Measurements from ENCODE around the gene NLGN1.
"Not testable (repeated sequence)": the region's sequence is repeated elsewhere in the genome, so short reads cannot be mapped to it uniquely, and the experiment has no call there.

Gene NLGN1

DNA sequence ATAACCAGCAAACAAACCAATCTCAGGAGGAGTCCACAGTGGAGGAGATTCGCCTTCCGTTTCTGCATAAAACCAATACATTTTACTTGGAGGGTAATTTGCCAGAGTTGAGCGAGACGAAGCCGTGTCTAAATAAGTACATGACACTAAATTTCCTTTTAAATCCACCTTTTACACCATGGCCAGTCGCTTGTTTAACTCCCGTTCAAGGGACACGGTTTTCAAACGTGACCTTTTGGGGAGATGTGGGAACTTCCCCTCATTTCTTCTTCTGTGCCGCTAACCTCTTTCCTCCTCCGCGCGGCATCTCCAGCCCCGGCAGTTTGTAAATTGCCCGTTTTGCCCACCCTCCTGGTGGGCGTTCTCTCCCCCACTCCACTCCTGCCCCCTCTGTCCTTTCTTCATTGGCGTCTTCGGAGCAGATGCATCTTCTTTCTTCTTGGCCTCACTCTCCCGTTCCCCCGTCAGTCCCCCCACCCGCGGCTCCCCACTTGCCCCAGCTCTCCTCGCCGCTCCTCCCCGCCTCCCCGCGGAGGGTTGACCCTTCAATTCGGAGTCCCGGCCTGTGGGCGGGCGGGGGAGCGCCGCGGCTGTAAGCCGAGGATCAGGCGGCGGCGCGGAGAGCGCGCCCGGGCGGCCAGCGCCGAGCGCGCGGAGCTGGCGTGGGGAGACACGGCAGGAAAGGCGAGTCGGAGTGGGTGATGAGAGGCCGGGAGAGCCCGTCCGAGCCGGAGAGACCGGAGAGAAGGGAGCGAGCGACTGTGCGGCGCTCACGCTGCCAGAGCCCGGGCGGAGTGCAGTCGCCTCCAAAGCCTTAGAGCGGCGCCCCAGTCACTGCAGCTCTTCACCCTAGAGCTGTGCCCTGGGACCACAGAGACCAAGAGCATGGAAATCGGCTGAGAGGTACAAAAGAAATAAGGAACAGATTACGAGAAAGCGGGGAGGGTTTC is at the start of gene NLGN1:
Gene NLGN1, plus strand, starts transcription at position 584 of the 950 bp plus-strand sequence.
- DNase-seq (ENCODE audit: low spot score): peak; percentile 73

DNA sequence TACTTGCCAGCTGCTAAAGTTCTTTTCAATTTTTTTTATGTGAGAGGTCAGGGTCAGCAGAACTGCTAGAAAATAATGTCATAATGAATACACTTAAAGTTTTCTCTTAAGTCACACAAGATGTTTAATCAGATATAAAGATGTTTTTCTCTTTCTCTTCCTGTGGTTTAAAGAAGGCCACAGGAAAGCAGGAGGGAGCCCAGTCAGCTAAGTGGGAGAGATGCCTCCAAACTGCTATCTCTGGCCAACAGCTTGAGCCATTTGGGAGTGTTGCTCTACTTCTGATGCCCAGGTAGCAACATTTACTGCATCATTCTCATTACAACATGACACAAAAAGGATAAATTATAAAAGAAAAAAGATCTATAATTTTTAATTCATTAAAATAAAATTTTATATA is 45.7 kb upstream of the NLGN1 start:
- DNase-seq (ENCODE audit: low spot score): no peak

DNA sequence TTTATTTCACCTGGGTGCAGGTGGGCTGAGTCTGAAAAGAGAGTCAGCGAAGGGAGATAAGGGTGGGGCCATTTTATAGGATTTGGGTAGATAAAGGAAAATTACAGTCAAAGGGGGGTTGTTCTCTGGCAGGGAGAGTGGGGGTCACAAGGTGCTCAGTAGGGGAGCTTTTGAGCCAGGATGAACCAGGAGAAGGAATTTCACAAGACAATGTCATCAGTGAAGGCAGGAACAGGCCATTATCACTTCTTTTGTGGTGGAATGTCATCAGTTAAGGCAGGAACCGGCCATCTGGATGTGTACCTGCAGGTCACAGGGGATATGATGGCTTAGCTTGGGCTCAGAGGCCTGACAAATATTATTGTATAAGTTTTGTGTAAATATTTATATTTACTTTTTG is 44.4 kb upstream of the NLGN1 start:
- DNase-seq (ENCODE audit: low spot score): not testable (repeated sequence)

DNA sequence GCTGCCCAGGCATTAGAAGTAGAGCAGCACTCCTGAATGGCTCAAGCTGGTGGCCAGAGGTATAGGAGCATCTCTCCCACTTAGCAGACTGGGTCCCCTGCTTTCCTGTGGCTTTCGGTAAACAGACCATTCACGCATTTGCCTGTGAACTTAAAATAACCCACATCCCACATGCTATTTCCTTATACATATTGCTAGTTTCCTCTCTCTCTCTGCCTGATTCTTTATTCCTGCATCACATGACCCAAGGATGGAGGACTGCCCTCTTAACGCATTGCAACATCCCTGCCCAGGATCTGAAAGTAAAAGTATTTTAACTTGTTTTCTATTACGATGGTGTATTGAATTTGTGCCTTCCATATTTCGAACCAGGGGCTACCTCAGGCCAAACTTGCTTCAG is 43.4 kb upstream of the NLGN1 start:
- no peak for DNase-seq (ENCODE audit: low spot score)

DNA sequence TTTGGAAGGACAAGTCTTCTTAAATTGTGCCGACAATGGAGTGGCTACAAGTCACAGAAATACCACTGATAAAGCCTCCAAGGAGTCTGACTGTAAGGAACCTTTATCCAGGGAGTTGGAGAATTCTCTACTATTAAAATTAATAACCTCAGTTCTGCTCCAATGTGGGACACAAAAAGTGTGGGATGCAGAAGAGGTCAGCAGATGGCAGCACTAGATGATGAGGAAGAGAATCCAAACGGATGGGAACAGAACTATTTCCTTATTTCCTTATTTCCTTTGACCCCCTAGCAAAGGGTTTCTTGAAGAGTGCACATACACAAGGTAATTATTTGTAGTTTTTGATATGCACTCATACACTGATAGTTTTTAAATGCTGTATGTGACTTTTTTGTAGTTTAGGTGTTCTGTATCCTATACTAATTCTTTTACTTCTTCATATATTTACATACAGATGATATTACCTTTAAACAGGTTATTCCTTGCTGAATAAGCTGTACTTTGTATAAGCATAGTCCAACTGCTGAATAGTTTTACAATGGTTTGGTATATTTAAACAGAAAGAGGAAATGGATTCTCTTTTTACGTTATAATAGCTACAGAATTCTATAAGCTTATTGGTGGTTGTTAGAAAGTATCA is 25.6 kb upstream of the NLGN1 start:
- peak; percentile 66 for DNase-seq (ENCODE audit: low spot score)

DNA sequence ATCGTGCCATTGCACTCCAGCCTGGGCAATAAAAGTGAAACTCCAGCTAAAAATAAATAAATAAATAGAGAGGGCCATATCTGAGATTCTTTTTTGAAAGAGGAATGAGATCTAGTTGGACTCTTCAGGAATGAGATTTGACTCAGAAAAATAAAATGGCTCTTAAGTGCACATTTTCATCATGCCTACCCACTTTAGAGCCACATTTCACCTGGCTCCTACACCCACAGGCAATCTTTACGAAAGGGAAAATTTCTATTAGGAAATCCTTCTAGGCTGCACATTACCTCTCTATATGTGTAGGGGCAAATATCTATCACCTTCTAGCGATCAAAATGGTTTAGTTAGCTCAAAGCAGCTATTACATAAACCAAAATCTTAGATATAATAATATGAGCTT is 16.9 kb upstream of the NLGN1 start:
- no peak for DNase-seq (ENCODE audit: low spot score)

DNA sequence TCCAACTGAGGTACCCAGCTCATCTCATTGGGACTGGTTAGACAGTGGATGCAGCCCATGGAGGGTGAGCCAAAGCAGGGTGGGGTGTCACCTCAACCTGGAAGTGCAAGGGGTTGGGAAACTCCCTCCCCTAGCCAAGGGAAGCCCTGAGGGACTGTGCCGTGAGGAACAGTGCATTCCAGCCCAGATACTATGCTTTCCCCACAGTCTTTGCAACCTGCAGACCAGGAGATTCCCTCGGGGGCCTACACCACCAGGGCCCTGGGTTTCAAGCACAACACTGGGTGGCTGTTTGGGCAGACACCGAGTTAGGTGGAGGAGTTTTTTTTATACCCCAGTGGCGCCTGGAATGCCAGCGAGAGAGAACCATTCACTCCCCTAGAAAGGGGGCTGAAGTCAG is 15.6 kb upstream of the NLGN1 start:
- not testable (repeated sequence) for DNase-seq (ENCODE audit: low spot score)

DNA sequence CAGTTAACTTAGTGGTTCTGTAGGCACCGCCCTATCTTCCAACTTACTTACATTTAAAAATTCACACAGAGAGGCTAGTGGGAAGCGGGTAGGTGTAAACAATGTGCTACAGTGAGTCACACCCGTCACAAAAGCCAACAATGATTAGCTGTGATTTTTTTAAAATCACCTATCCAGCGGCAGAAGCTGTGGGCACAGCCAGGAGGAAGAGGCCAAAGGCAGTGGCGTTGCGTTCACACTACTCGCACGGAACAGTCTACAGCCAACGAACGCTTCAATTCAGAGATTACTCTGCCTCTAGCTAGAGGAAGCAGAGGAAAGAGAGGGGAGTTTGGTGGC is 2.5 kb upstream of the NLGN1 start:
- no peak for DNase-seq (ENCODE audit: low spot score)

DNA sequence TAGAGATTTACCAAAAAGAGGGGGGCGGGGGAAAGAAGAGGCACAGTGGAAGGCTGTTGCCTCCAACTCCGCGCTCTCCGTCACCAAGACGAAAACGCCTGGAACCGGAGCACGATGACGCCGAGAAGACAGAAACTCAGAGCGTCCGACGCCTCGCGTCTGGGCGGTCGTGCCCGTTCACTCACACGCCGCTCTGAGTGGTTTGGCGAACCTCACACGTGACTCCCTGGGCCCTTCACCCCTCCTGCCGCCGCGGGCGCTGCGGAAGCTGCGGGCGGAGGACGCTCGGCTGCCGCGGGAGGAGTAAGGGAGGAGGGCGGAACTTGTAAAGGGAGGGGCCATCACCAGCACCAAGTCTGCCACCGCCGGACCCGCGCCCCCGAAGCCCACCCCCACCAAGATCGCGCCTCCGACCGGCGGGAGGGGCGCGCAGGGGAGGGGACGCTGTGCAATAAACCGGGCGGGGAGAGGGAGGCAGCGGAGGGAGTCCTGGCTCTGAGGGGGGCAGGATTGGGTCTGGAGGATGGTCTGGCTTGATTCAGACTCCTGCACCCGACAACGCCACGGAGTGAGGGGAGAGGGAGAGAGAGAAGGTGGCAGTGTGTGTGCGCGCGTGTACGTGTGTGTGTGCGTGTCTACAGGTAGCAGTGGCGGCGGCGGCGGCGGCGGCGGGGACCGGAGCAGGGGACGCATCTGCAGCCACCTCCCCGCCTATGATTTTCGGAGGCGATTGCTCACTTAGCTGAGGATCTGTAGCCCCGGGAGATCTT is 1.9 kb upstream of the NLGN1 start:
- DNase-seq (ENCODE audit: low spot score): peak; percentile 88

DNA sequence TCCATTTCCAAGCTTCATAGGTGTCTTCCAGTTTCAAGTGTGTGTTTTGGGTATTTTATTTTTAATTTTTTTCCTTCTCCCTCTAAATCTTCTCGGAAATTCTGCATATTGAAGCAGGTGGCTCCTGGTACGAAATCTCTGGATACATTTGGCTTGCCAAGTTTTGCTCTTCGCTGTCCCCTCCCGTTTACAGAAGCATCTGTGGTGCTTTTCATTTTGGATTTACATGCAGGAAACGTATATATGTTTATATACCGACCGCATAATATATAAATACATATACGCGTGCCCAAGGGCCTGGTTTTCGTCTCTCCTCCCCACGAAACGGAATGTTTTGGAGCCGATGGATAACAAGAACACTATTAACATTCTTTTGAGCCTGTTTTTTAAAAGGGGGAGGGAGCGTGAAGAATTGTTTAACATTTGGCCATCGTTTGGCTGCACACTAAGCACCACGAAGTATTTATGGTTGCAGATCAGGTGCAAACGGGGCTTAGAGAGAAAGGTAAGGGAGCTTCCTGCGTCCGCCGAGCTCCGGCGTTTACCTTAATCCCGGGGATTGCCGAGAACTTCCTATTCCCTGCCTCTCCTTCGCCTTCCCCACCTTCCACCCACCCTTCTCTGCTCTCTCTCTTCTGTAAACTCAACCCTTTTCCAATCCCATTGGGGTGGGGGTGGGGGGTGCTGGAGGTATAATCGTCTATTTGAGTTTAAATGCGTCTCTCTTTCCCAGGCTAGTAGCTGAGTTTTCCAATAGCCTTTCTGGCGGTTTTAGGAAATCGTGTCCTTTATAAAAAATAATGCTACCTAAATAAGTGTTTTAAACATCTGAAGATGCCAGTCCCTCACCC is 1.1 kb upstream of the NLGN1 start:
- DNase-seq (ENCODE audit: low spot score): peak; percentile 64

DNA sequence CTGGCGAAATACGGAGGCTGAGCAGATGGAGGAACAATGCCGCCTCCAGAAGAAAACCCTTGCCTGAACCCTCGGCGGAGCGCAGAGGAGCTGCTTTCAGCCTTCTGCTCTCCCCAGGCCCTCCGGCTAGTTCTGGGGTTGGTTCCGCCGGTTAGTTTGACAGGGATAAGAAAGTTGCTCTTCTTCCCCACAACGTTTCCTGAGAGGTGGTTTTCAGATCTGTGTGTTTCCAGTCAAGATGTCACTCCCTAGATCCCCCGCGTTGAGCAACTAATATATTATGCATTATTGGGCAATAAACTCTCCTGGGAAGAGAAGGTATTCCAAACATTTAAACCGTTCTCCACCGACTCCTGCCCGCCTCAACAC is 551 bp downstream of the NLGN1 start:
- DNase-seq (ENCODE audit: low spot score): no peak

DNA sequence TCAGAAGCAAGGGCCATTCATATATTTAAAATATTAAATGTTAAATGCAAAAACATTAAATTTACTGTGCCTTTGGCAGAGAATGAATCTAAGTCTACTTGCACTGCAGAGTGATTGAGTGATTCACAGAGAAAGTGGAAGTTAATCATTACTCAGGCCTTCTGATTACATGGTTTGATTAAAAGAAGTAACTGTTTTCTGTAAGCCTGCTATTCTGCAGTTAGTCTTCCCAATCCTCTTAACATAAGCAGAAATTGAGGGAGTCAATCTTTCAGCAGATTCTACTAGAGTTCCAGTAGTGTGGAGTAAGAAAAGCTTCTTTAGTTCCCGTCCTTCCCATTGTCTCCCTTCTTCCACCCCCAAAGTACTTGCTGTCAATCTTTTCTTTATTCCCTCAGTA is 1.5 kb downstream of the NLGN1 start:
- DNase-seq (ENCODE audit: low spot score): no peak

DNA sequence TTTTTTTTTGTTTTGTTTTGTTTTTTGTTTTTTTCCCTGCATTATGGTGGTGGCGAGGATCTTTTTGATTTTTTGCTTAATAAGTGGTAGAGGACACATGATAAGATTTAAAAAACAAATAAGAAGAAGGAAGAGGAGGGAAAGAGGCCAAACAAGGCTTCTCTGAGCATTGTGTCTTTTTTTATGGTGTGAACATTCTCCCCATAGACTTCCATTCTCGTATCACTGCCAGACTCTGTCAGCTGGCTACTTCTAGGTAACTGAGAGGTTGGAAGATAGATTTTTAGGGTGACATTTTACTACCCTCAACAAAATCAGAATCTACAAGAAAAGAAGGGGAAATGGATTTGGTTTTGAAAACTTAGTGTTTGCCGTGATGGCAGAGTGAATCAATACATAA is 3.8 kb downstream of the NLGN1 start:
- peak; percentile 22 for DNase-seq (ENCODE audit: low spot score)

DNA sequence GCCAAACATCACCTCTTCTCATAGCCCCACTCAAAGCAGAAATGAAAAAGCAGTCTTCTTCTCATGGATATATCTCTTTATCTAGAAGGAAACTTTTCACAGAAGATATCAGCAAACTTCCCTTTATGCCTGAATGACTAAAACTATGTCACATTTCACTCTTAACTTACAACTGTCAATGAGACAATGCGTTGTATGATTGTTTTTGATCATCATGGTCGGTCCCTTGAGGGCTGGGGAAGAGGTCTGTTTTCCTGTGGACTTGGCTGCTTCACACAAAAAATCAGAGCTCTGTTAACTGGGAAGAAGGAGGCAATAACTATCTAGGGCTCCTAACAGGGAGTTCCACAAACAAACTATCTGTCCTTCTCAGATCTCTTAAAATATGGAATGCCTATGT is 5.1 kb downstream of the NLGN1 start:
- DNase-seq (ENCODE audit: low spot score): peak; percentile 45

DNA sequence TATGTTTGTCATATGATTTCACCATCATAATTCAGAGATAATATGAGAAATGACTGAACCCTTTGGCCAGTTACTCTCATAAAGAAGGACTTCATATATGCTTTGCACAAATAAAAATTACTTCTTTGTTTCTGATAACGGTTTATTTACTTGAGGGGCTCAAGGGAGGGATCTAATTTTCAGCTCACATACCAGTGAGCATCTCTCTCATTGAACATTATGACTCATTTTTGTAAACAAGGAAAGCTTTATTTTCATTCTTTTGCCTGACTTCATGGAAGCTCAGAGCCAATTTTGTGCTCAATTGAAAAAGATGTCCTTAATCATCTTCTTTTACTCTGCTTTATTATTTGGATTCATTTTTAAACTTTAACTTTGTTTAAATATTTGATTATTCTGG is 5.8 kb downstream of the NLGN1 start:
- DNase-seq (ENCODE audit: low spot score): peak; percentile 73

DNA sequence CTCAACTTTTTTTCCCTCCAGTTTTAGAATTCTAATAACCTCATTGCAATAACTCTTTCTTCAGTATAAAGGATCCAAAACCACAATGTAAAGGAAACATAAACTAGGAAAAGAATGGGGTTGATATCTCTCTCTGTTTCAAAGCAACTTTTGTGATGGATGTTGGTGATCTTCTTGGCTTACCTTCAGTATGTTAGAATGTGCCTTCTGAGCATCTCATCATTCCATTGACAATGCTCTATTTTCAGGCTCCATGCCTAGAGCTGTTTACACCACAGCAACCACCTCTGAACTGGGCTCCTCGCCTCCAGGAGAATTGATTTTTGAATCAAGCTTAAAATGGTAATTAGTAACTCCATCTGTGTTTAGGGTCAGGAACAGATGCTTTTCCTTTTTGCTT is 6.6 kb downstream of the NLGN1 start:
- DNase-seq (ENCODE audit: low spot score): peak; percentile 26

DNA sequence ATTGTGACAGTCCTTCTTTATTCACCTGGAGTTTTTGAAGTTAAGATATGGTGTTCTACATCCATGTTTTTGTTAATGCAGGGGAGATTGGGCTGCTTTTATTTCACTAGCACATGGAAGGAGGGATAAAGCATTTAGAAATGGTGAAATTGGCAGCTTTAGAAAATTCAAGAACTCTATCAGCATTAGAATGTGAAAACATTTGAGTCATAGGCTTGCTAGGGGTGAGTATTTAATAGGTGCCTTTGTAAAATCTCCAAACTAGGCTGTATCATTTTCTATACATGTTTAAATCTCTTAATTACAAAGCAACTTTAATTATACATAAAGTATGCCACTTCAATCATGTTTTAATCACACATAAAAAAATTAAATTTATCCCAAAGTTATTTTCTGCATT is 12.9 kb downstream of the NLGN1 start:
- DNase-seq (ENCODE audit: low spot score): no peak

DNA sequence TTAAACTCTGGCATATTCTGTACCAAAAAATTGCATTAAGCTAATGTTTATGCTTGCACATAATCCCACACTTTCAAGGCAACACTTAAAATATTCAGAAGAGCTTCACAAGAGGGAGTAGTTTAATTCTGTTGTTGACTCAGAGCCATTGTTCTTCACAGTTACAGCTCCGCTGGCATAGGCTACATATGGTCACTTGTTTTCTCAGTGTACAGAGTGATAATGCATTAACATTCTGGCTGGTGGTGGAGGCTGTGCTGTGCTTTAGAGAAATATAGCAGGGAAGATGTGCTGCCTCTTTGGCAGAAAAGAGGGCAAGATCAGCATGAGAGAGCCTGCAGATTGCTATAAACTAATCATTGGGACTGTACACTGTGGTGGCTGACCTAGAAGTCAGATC is 13.3 kb downstream of the NLGN1 start:
- peak; percentile 77 for DNase-seq (ENCODE audit: low spot score)

DNA sequence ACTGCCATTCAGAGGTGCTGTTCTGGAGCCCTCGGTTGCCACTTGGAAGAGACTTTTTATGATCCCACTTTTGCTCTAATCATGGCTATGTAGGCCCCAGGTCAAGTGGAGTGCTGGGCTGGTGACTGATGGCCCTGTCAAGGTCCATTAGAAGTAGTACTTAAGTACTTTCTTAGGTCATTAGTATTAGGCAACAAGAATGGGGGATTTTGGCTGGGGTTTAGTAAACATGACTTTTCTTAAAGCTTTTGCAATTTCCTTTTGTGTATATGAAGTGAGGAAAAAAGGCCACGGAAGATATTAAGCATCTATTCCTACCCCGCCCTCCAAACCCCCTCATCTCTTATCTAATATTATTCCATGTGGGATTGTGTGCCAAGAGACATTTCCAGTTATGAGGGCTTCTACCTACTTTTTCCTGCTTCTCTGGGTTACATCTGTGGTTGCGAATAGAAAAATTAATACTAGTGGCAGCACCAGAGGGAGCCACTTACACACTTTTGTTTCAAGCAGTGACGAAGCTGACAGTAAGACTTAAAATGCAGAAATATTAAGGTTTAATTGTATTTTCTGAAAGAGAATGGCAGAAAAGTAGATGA is 13.9 kb downstream of the NLGN1 start:
- DNase-seq (ENCODE audit: low spot score): peak; percentile 84

DNA sequence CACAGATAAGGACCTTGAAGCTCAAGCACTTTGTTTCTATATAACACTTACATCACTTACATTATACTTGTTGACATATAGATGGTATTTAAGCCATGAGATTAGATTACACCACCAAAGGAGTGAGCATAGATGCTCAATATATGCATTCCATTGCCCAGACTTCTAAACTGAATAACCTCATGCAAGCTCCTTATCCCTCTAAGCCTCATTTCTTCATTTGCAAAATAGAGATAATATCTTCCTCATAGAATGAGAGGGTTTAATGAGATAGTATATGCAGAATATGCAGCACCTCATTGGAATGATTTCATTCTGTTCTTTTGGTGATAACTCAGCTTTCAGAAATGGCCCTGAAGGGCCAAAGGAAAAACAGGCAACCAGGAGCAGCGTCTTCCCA is 18.5 kb downstream of the NLGN1 start:
- no peak for DNase-seq (ENCODE audit: low spot score)

DNA sequence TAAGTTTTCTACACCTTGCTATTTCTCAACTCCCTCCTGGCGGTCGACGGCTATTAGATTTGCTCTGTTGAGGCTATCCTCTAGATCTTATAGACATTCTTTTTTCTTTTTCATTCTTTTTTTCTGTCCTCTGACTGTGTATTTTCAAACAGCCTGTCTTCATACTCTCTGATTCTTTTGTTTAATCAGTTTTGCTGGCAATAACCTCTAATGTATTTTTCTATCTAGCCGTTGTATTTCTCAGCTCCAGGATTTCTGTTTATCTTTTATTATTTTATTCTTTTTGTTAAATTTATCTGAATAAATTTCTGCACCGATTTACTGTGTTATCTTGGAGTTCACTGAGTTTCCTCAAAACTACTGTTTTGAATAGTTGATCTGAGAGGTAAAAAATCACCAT is 31.5 kb downstream of the NLGN1 start:
- DNase-seq (ENCODE audit: low spot score): no peak

DNA sequence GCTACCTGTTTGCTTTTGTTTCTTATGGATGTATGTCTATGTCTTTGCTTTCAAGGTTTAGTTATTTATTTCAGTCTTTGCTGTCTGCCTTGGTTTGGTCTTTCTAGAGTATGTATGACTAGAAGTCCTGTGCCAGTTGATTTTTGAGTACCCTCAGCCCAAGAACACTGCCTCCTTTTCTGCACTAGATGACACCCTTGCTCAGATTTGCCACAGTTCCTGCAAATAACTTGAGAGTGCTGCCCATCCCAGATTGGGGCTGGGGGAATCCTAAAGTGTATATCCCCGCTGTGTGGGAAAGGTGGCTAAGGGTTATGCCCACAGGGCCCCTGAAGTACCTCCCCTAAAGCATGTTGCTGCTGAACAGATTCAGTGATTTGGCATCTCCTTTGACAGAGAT is 32.0 kb downstream of the NLGN1 start:
- no peak for DNase-seq (ENCODE audit: low spot score)

Measured in pons (tissue), 1 donor.